GM18868 (cell line): ENCODE data around the gene TBC1D21.

ENCODE experiments used
- ATAC-seq: cut with Tn5 transposase; IDR thresholded peaks from one replicate; pipeline ENCODE4 v1.9.1; 2021; ENCODE audit warnings: mild to moderate bottlenecking, moderate library complexity; ENCODE audit not compliant: unreplicated experiment

The TBC1D21 gene

DNA sequence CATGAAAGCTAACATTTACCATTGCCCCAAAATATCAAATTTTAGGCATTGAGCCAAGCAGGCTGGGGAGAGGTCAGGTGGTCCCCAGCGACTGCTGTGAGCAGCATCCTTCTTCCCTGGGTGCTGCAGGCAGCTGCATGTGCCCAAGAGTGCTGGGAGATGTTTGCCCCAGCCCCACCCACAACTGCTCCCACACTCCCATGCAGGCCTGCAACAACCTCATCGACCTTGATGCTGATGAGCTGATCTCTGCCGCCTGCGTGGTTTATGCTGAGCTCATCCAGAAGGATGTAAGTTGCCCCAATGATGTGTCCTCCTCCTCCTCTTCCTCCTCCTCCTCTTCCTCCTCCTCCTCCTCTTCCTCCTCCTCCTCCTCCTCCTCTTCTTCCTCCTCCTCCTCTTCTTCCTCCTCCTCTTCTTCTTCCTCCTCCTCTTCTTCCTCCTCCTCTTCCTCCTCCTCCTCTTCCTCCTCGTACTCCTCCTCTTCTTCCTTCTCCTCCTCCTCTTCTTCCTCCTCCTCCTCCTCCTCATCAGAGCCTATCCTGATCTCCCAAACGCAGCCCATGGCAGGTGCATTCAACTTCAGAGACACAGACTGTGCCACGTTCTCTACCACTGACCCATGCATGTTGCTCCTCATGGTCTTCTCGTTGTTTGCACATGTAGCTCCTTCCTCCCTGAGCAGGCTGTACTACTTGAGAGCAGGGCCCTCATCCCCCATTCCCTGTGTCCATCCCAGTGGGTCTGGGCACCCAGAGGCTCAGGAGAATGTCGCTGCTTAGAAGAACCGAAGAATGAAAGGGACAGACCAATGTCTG lies 15.1 kb downstream of the TBC1D21 start:
- no peak for ATAC-seq

DNA sequence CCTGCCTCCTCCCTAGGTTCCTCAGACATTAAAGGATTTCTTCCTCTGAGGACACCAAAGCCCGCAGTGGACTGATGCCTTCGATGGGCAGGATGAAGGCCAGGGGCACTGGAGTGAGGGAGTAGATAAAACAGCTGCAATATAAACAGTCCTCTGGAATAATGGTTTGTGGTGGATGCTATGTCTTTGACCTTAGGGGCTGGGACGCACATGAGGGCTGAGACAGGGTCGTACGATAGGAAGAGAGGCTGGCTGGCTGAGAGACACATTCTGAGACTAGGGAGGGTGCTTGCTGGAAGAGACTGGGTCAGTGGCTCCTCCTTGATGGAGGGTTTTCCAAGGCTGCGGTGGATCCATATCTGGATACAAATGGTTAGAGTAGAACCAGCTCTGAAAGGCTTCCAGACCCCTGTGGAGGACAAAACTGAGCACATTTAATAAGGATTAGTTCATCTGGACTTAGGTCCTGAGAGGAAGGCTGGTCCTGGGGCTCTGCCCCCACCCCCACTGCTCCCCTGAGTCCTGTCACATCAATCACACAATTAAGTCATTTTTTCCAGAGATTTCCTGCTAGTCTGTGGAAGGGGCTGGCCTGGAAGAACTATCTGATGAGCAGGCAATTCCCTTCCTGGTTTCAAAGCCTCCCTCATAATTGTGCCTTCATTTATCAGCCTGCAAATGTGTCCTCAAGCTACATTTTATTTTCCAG lies 15.8 kb downstream of the TBC1D21 start:
- ATAC-seq: no peak

DNA sequence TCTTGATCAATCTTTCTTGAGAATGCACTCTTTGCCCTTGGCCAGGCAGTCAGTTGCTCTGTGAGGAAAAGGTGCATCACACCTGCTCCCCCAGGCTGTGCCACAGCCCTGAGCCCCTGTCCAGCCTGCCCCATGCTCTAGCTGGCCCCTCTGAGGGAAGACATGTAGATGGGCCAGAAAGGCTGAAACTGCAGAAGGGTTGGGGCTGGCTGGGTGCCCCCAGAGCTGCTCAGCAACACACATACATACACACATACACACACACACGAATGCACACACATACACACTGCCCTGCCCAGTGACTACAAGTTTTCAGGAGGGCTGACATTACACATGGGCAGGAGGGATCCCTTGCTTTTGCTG lies 16.4 kb downstream of the TBC1D21 start:
- ATAC-seq: no peak

DNA sequence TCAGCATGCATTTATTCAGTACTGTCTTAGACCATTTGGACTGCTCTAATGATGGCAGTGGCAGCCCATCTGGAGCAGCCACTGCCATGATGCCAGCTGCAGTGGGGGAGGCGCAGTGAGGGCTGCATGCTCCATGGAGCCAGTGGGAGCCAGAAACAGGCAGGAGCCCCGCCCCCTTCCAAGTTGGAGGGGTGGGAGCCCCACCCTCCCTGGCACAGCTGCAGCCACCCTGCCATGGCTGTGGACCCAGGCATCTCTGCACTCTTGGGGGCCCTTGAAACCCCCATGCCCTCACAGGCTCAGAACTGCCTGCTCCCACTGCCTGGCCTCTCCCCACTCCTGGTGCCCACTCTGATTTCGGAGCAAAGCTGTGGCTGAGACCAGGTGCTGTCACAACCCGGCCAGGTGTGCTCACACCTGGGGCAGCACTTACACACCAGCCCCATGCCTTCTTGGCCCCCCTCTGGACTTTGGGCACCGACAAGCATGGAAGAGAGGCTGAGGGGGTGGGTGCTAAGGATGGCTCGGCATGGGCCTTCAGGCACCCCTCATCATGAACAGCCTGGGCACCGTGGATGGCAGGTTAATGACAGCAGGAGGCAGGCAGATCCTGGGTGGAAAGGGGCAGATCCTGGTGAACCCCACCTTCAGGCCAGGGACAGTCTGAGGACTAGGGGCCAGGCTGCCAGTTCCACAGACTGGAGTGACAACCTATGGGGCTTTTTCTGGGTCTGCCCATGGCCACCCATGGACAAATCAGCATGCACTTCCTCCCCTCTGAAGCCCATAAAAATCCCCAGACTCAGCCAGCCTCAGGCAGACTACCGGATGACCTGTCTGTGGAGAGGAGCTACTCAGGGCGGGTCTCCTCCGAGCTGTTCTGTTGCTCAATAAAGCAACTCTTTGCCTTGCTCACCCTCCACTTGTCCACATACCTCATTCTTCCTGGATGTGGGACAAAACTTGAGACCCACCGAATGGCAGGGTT lies 18.3 kb downstream of the TBC1D21 start:
- ATAC-seq: no peak

DNA sequence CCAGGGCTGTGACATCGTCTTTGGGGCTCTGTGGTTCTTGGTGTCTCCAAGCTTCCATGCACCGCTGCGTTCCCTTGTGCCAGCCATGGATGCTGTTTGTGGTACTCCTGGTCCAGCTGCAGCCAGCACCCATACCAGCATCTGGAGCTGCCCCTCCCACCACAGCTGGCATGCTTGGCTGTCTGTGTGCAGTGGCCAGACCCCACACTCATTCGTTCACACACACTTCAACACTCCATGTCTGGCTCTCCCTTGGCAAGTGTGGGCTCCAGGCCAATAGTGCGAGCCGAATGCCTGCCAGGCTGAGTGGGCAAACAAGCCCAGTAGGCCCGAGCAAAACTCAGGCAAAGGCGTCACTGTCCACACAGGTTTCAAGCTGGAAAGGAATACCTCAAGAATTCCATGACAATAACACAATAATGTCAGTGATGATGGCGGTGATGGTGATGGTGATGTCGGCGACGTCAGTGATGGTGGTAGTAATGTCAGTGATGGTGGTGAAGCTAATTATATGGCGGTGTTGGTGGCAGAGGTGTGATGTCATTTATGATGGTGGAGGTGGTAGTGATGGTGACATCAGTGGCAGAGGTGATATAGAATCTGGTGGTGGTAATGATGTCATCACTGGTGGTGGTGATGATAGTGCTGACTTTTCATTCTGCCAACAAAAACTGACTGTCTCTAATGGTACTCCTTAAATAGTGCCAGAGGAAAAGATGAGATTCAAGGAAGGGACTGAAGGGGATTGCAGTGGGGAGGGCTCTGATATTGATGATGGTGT lies 19.3 kb downstream of the TBC1D21 start:
- no peak for ATAC-seq

DNA sequence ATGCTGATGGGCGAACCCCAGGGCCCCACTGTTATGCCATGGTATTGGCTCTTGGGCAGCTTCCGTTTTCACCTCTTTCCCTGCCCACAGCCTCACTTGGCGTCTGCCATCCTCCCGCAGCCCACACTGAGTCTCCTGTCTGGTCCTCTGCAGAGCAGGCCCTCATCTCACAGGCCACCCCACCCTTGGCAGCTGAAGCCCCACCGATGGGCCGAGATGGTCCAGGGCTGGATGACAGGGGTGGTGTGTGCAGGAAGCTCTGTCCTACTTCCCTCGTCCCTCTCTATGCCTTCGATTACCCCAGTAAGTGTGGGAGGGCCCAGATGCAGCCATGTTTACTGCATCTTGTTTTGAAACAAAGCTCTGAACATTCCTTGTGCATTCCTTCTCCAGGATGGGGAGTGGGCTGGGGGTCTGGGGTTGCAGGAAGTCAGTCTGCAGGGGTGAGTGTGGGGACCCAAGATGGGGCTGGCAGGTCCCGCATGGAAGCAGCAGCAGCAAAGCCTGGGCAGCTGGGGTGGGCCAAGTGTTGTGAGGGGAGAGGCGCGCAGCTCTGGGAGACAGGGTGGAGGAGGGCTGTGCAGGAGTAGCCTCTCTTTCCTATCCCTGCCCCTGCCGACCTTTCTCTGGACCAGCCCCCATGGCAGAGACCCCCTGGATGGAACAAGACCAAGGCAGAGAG lies 20.9 kb downstream of the TBC1D21 start:
- no peak for ATAC-seq

DNA sequence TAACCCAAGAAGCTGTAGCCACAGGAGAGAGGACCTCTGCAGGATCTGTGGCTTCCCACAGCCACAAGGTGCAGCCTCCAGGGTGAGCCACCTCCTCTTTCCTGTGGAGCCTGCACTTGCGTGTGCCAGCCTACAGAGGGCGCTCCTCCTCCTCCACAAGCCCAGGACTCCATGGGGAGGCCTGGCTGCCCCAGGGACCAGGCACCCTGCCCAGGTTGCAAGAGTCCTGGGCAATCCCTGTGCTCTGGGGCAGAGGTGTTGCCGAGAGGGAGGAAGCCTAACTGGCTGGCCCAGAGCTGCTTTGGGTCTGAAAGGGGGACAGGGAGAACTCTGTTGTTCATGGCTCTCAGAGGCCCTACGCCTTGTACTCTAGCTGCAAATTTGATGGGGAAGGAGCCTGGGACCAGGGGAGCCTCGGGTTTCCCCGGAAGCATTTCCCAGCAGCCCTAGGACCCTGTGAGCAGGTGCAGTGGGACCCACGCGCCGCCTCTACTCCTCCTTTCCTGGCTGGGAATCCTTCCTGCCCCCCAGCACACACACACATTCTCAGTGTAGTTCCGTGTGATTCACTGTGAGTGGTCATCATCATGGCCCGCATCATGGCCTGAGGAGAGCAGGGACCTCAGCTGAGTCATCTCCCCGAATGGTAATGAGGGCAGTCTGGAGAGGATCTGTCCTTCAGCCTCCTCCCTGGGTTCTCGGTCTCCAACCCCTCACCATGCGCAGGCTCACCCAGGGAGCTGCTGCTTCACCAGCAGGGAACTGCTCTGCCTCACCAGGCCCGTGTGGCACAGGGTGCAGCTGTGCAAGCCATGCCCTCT lies 24.3 kb downstream of the TBC1D21 start:
- no peak for ATAC-seq

DNA sequence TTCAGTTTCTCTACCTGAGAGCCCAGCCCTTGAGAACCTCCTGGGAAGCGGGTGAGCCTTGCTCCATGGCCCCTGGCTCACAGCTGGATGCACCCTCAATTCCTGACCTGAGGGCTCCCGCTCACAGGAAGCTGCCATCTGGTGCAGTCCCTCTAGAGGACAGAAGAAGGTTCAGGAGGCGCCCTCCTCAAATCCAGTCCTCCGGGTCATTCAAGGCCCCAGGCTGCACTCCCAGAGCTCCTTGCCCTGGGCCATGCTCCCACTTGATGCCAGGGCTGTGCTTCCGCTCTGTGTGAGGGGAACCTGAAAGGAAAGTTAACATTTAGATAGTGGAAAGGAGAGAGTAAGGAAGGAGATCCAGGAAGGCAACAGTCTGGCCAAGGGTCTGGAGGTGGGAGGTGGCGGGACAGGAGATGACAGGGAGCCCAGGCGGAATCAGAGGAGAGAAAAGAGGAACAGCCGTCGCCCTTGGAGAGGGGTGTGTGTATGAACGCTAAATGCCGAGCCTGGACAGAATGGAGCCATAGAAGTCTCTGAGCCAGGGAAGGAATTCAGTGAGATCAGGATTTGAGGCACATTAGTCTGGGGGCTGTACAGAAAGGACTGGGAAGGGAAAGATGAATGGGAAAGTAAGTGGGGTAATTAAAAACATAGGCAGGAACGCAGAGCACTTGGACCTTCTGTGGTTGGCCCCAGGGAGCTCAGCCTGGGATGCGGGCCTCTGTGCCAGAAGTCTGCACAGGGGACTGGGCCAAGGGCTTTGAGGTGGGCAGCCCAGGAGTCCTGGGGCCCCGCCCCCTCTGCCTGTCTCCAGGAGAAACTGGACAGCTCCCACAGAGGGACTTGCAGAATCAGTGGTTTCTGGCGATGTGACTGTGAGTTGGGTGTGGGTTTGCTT lies 26.1 kb downstream of the TBC1D21 start:
- ATAC-seq: no peak

DNA sequence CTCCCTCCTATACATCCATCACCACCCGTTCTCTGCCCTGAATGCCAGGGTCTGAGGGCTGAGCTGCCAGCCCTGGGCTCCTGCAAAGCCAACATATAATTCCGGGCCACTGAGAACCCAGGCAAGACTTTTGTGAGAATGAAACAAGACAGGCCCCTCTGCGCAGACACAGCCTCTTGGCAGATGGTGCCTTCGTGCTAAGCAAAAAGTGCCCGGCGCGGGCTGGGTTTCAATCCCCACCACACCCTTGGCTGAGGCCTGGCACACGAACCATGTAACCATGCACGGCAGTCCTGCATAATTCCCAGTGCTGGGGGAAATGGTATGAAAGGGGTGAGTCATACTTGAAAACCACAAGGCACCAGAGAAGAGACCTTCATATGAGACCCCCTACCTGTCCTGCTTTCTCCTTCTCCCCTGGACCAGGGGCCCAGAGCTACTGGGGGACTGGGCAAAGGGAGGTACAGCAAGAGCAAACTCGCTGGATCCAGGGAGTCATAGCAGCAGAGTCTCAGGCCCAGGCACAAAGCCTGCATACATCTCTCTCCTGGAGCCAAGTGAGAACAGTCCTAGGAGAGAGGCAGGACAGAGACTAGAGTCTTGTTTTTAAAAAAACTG lies 26.8 kb downstream of the TBC1D21 start:
- ATAC-seq: no peak

DNA sequence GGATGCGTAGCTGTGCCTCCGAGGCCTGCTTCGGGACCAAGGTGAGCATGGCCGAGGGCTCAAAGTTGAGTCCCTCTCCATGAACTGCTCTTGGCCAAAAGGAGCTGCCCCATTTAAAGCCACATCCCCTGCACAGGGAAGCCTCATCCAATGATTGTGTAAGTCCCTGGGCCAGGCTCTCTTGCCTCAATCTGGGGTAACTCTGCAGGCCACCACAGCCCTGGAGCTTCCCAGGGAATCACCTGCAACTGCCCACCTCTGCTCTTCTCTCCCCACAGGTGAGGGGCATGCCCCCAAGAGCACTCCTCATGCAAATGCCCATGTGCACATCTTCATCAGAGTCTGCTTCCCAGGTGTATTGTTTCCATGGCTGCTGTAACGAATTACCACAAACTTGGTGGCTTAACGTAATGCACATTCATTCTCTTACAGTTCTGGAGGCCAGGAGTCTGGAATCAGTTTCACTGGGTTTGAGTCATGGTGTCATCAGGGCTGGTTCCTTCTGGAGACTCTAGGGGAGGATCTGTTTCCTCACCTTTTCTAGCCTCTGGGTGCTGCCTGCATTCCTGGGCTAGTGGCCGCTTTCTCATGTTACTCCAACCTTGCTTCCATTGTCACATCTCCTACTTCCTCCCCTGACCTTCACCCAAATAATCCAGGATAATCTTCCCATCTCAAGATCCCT lies 27.9 kb downstream of the TBC1D21 start:
- ATAC-seq: no peak

DNA sequence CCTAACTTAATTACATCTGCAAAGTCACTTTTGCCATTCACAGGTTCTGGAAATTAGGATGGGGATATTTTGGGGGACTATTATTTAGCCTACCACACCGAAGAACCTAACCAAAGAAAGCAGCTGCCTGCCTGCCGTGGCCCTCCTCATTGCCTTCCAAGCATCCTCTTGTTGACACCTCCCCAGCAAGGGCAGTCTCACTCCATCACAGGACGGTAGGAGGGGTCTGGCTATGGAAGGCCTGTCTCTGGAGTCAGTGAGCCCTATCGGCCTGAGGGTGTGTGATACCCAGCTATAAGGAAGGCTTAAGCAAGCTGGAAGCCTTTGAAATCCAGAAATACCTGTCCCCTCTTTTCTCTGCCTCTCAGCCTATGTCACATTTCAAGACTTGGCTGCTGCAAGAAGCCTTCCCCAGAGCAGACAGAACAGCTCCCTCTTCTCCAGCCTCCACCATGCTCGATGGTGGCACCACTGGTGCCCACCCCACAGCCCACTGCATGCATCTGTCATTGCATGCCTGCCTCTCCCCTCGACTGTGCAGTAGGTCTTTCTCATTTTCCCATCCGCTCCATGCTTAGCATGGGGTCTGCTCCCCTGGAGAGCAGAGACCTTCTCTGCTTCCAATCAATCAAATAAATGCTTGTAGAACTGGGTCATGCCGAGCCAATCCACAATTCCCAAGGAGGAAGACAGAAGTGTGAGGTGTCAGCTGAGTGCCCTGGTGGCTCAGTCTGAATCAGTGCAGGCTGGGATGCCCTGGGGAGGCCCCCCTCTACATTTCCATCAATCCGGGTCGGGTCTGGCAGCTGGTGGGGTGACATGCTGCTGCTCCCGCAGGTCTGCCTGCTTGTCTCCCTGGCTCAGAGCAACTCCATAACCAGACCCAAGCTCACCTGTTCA lies 29.0 kb downstream of the TBC1D21 start:
- ATAC-seq: no peak

DNA sequence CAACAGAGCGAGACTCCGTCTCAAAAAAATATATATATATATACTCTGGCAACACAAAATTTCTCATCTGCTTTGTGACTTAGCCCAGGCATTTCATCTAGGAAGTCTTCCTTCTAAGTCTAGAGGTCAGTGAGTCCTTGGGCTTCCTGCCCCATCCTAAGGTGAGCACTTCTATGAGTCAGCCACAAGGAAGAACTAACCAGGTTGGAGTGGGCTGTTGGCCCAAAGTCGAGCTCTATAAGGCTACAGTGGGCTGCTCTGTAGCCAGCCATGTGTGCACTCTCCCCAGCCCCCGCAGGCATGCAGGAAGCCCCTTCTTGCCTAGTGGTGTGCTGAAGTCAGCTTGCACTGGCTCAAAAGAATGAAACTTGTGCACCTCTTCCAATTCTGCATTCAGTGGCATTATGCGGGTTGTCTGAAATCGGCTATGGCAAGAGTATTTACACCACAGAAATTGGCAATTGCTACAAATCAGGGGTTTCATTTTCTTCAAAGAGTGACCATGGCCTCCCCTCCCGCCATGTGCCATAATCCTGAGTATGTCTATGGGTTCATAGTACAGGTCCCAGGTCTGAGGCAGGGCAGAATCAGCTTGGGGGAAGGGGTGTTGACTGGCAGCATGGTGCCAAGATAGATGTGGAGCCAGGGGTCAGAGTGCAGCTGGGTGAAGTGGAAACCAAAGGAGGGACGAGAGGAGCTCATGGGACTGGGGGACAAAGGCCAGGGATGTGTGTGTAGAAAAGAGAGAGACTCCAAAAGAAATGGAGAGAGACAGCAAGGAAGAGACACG lies 30.9 kb downstream of the TBC1D21 start:
- no peak for ATAC-seq

DNA sequence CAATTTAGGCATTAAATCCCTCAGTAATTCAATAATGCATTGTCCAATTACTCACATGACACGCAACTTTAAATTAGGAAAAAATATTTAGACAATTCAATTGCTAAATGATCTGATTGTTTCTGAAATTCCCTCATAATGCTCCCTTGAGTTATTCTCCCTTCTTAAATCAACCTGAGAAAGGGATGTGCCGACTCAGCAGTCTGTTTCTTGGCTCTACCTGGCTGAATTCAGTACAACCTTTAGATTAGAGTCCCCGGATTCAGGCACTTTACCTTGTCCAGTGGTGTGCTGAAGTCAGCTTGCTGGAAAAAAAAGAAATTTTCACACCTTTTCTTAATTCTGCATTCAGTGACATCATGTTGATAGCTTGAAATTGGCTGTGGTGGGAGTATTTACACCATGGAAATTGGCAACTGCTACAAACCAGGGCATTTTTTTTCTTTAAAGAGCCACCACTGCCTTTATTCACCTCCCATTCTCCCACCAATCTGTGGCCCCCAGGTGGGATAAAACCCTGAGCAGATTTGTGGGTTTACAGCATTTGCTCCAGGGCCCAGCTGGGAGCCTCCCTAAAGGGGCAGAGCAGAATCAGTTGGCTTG lies 32.0 kb downstream of the TBC1D21 start:
- no peak for ATAC-seq

DNA sequence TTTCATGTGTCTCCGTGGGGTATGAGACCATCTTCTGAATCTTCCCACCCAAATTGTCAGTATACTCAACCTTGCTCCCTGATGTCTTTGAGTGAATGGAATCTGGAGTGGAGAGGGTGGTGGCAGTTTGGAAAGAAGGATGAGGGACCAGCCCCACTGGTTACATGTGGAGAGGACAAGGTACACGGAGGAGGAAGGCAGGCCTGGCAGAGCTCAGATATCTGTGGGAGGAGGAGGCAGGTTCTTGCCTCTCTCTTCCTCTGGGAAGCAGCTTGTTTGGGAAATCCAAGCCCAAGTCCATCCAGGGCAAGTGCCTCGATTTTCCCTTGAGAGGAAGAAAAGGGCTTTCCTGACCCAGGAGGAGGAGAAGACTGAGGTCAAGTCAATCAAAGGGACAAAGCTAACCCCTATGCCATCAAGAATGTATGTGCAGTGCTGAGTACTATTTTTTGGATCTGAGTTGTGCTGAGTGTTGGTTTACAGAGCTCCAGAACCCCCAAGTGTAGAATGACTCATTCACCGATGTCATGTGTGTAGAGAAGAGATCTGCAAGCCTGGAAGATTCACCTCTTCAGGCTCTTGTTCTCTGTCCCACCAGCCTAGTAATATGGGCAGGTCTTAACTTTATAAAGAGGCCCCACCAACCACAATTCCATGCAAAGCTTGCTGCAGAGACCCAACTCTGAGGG lies 33.1 kb downstream of the TBC1D21 start:
- no peak for ATAC-seq
